Muscle of leg (tissue), 11 donors: ENCODE data around the gene PPM1H. TPM values are rescaled to one million over a fixed set of nuclear protein-coding genes. Genes with fewer than 3 reads are reported as not detected.
"Not testable (repeated sequence)": the region's sequence is repeated elsewhere in the genome, so short reads cannot be mapped to it uniquely, and the experiment has no call there.

Source experiments
- DNase-seq: peaks from one replicate; pipeline ENCODE4 v3.0.0; 2013
- H3K27ac ChIP-seq: one replicate; pipeline ENCODE4 v1.5.1; 2013; ENCODE audit warnings: mild to moderate bottlenecking, low read length, control low read depth
- H3K27me3 ChIP-seq: one replicate; pipeline ENCODE4 v1.6.1; 2013; ENCODE audit warnings: low read length; ENCODE audit not compliant: control insufficient read depth, insufficient read depth
- H3K36me3 ChIP-seq: one replicate; pipeline ENCODE4 v1.6.1; 2013; ENCODE audit warnings: low read length; ENCODE audit not compliant: control insufficient read depth, insufficient read depth
- H3K4me1 ChIP-seq: one replicate; pipeline ENCODE4 v1.6.1; 2013; ENCODE audit warnings: low read length; ENCODE audit not compliant: control insufficient read depth, insufficient read depth
- H3K4me3 ChIP-seq: one replicate; pipeline ENCODE4 v1.5.1; 2013; ENCODE audit warnings: low read length, control low read depth
- H3K9me3 ChIP-seq: replicated peaks from 2 replicates; pipeline ENCODE4 v1.6.1; 2013; ENCODE audit warnings: low read depth, low read length; ENCODE audit not compliant: control insufficient read depth
- WGBS: methylation state at CpG from one replicate; pipeline ENCODE4 v1.1.5; 2013; ENCODE audit warnings: missing lambda C conversion rate; ENCODE audit not compliant: insufficient coverage; 5-methylcytosine and 5-hydroxymethylcytosine counted together
- polyA plus RNA-seq, 8 donors: library from polyadenylated mRNA; unstranded; fragments of 120-200 nt; gene quantifications; one replicate each; pipeline versions ENCODE4 v1.2.1 to v1.2.3, GENCODE V29; 2013; ENCODE audit warnings: inconsistent platforms in 1 of 8, low replicate concordance in 1 of 8; ENCODE audit not compliant: insufficient read length in 8 of 8, insufficient read depth in 1 of 8
- total RNA-seq: library from RNA; stranded (reverse); fragments of 120-200 nt; gene quantifications from one replicate; pipeline ENCODE4 v1.2.4, GENCODE V29; 2013

The PPM1H gene
- total and polyA plus RNA-seq, 9 donors = 2.7 to 4.2 (median 3.4) TPM

- H3K4me3 ChIP-seq = no peak overlapping the region
- H3K36me3 ChIP-seq = no peaks in the 10 kb centered on the region
- no CpG with 5 or more reads among the region's 1 CpG for WGBS
- DNase-seq = no peak
- no peaks in the 10 kb centered on the region for H3K9me3 ChIP-seq
- H3K4me1 ChIP-seq = no peaks in the 10 kb centered on the region
- no peak overlapping the region for H3K27ac ChIP-seq
- H3K27me3 ChIP-seq = no peaks in the 10 kb centered on the region
Measured at GRCh38 chr12:62948123-62948522, 13.2 kb upstream of the PPM1H start.

GRCh38 chr12:62947364-62947763, 12.4 kb upstream of the PPM1H start:
- H3K27ac ChIP-seq = no peak overlapping the region
- H3K36me3 ChIP-seq = no peaks in the 10 kb centered on the region
- H3K9me3 ChIP-seq = no peaks in the 10 kb centered on the region
- no peak overlapping the region for H3K4me3 ChIP-seq
- no peak for DNase-seq
- 100% methylated on average over 1 of the region's 5 CpGs for WGBS
- no peaks in the 10 kb centered on the region for H3K27me3 ChIP-seq
- H3K4me1 ChIP-seq = no peaks in the 10 kb centered on the region

GRCh38 chr12:62943779-62944395, 8.9 kb upstream of the PPM1H start:
- H3K9me3 ChIP-seq = no peaks in the 10 kb centered on the region
- no CpG with 5 or more reads among the region's 3 CpGs for WGBS
- no peaks in the 10 kb centered on the region for H3K36me3 ChIP-seq
- H3K4me3 ChIP-seq = no peak overlapping the region
- no peaks in the 10 kb centered on the region for H3K27me3 ChIP-seq
- no peaks in the 10 kb centered on the region for H3K4me1 ChIP-seq
- H3K27ac ChIP-seq = no peak overlapping the region
- no peak for DNase-seq

- not testable (repeated sequence) for DNase-seq, H3K36me3 ChIP-seq, H3K27me3 ChIP-seq, H3K4me3 ChIP-seq, H3K27ac ChIP-seq, H3K4me1 ChIP-seq, H3K9me3 ChIP-seq
- no CpG with 5 or more reads among the region's 4 CpGs for WGBS
Measured at GRCh38 chr12:62942316-62942715, 7.4 kb upstream of the PPM1H start.

- no peaks in the 10 kb centered on the region for H3K36me3 ChIP-seq
- WGBS = under 1% methylated on average over 42 of the region's 48 CpGs
- peaks cover 17% of the 10 kb centered on the region for H3K4me1 ChIP-seq
- peak overlapping the region; percentile 56 for H3K4me3 ChIP-seq
- peaks cover 33% of the 10 kb centered on the region for H3K27me3 ChIP-seq
- DNase-seq = peak; percentile 41
- H3K9me3 ChIP-seq = no peaks in the 10 kb centered on the region
- H3K27ac ChIP-seq = no peak overlapping the region
Measured at GRCh38 chr12:62934239-62934798, 631 bp downstream of the PPM1H start.

GRCh38 chr12:62933602-62934238, 1.2 kb downstream of the PPM1H start:
- H3K4me3 ChIP-seq = peak overlapping the region; percentile 56
- H3K27me3 ChIP-seq = peaks cover 33% of the 10 kb centered on the region
- no peak for DNase-seq
- 3% methylated on average over 6 of the region's 24 CpGs for WGBS
- H3K36me3 ChIP-seq = no peaks in the 10 kb centered on the region
- peaks cover 17% of the 10 kb centered on the region for H3K4me1 ChIP-seq
- H3K9me3 ChIP-seq = no peaks in the 10 kb centered on the region
- no peak overlapping the region for H3K27ac ChIP-seq

- no peak overlapping the region for H3K27ac ChIP-seq
- 0% methylated on average over 7 of the region's 15 CpGs for WGBS
- peak overlapping the region; percentile 56 for H3K4me3 ChIP-seq
- H3K27me3 ChIP-seq = peaks cover 33% of the 10 kb centered on the region
- no peak for DNase-seq
- H3K36me3 ChIP-seq = no peaks in the 10 kb centered on the region
- no peaks in the 10 kb centered on the region for H3K9me3 ChIP-seq
- H3K4me1 ChIP-seq = peaks cover 17% of the 10 kb centered on the region
Measured at GRCh38 chr12:62933220-62933601, 1.7 kb downstream of the PPM1H start.

- no CpG with 5 or more reads among the region's 3 CpGs for WGBS
- DNase-seq = no peak
- no peaks in the 10 kb centered on the region for H3K9me3 ChIP-seq
- no peaks in the 10 kb centered on the region for H3K36me3 ChIP-seq
- H3K27ac ChIP-seq = no peak overlapping the region
- peaks cover 33% of the 10 kb centered on the region for H3K27me3 ChIP-seq
- H3K4me3 ChIP-seq = no peak overlapping the region
- H3K4me1 ChIP-seq = peaks cover 17% of the 10 kb centered on the region
Measured at GRCh38 chr12:62931477-62931876, 3.5 kb downstream of the PPM1H start.

- no peak for DNase-seq
- no peak overlapping the region for H3K4me3 ChIP-seq
- no peaks in the 10 kb centered on the region for H3K36me3 ChIP-seq
- H3K4me1 ChIP-seq = peaks cover 17% of the 10 kb centered on the region
- no peak overlapping the region for H3K27ac ChIP-seq
- peaks cover 33% of the 10 kb centered on the region for H3K27me3 ChIP-seq
- WGBS = 60% methylated on average over 2 of the region's 5 CpGs
- H3K9me3 ChIP-seq = no peaks in the 10 kb centered on the region
Measured at GRCh38 chr12:62930546-62931425, 4.2 kb downstream of the PPM1H start.

GRCh38 chr12:62928632-62929031, 6.3 kb downstream of the PPM1H start:
- no peak for DNase-seq

More at GRCh38 chr12:62928632-62929031, 6.3 kb downstream of the PPM1H start:
- H3K4me1 ChIP-seq = peaks cover 6% of the 10 kb centered on the region
- H3K27me3 ChIP-seq = peaks cover 21% of the 10 kb centered on the region
- no CpG with 5 or more reads among the region's 2 CpGs for WGBS
- H3K36me3 ChIP-seq = no peaks in the 10 kb centered on the region
- H3K4me3 ChIP-seq = no peak overlapping the region
- no peaks in the 10 kb centered on the region for H3K9me3 ChIP-seq
- H3K27ac ChIP-seq = no peak overlapping the region
